ENCODE data around the gene ACTG1.
"Not testable (repeated sequence)": the region's sequence is repeated elsewhere in the genome, so short reads cannot be mapped to it uniquely, and the experiment has no call there.

Gene ACTG1

GRCh38 chr17:81531998-81532404, 19.4 kb upstream of the ACTG1 start:
- not testable (repeated sequence) for DNase-seq

- DNase-seq = not testable (repeated sequence)
Observed at GRCh38 chr17:81531013-81531412, 18.4 kb upstream of the ACTG1 start.

GRCh38 chr17:81529437-81529803, 16.8 kb upstream of the ACTG1 start:
- no peak for DNase-seq

GRCh38 chr17:81528651-81529436, 16.2 kb upstream of the ACTG1 start:
- no peak for DNase-seq

- no peak for DNase-seq
Observed at GRCh38 chr17:81528384-81528650, 15.7 kb upstream of the ACTG1 start.

GRCh38 chr17:81527591-81528383, 15.2 kb upstream of the ACTG1 start, which contains the start of gene FSCN2:
TSS of gene FSCN2 (plus strand) at chr17:81528377. CDS start at chr17:81528532, 155 bp downstream.
- DNase-seq = no peak

GRCh38 chr17:81526662-81527571, 14.3 kb upstream of the ACTG1 start:
- no peak for DNase-seq

- no peak for DNase-seq
Observed at GRCh38 chr17:81524865-81525159, 12.2 kb upstream of the ACTG1 start.

GRCh38 chr17:81524039-81524864, 11.7 kb upstream of the ACTG1 start:
- no peak for DNase-seq

GRCh38 chr17:81523402-81524038, 10.9 kb upstream of the ACTG1 start:
- DNase-seq = no peak

GRCh38 chr17:81522491-81523401, 10.1 kb upstream of the ACTG1 start:
- DNase-seq = no peak

- DNase-seq = no peak
Observed at GRCh38 chr17:81520021-81520901, 7.7 kb upstream of the ACTG1 start.

- DNase-seq = peak; percentile 72
Observed at GRCh38 chr17:81519284-81520020, 6.9 kb upstream of the ACTG1 start.

- DNase-seq = peak; percentile 38
Observed at GRCh38 chr17:81518785-81519283, 6.2 kb upstream of the ACTG1 start.

- DNase-seq = no peak
Observed at GRCh38 chr17:81518113-81518784, 5.7 kb upstream of the ACTG1 start.

- no peak for DNase-seq
Observed at GRCh38 chr17:81517339-81518112, 4.9 kb upstream of the ACTG1 start.

GRCh38 chr17:81517009-81517338, 4.4 kb upstream of the ACTG1 start:
- no peak for DNase-seq

GRCh38 chr17:81516439-81516838, 3.8 kb upstream of the ACTG1 start:
- DNase-seq = no peak

All from activated CD4-positive, alpha-beta T cell treated with anti-CD3 and anti-CD28 coated beads for 48 hours (primary cell).